ENCODE results near the gene PLAC1. TPM values are rescaled to one million over a fixed set of nuclear protein-coding genes. Genes with fewer than 3 reads are reported as not detected.

The PLAC1 gene
- total RNA-seq, 1 experiment from 2014 or later = 0.34 TPM

DNA sequence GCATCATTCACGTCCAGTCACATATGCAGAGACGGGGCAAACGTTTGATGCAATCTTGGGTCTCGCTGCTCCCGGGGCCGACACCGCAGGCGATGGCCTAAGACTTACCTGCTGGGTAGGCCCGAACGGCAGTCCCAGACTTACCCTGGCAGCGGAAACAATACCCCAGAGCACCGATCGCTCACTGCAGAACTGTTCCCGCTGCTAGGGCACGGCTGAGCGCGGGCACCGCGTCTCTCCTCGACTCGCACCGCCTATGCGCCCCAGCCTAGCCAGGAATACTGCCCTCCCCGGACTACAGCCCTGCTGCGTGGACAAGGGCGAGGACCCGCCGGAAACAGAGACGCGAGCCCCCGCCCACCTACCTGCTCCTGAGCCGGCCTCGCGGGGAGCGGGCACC, 112.1 kb downstream of the PLAC1 start:
- no peak overlapping the region for H3K27ac ChIP-seq (ENCODE audit: low read depth, low read length)
- peaks cover 4 to 27% of the 10 kb centered on the region in 2 experiments; a peak in 3 of 4 replicates for H3K4me1 ChIP-seq (ENCODE audit: control insufficient read depth in 1 of 2, insufficient read depth in 2 of 2, low read length in 2 of 2)
- H3K9me2 ChIP-seq (ENCODE audit: insufficient read depth) = no peaks in the 10 kb centered on the region
- RAD21 ChIA-PET (ENCODE audit: low non-redundant PET in 1 of 2, low total read pairs in 2 of 2, uncharacterized antibody in 2 of 2, unreplicated experiment in 2 of 2) = no interaction called here
- no peak overlapping the region for H3K4me2 ChIP-seq (ENCODE audit: low read length)
- TF ChIP-seq EZH2phosphoT487 (IDR thresholded peaks at IDR 0.05; ENCODE audit: borderline replicate concordance) (no peak), ZBTB33 (IDR thresholded peaks at IDR 0.05; ENCODE audit: extremely low read depth, insufficient replicate concordance, low read length) (no peak), SP1 (IDR thresholded peaks at IDR 0.05; ENCODE audit: low read depth) (no peak), ZNF274 (IDR thresholded peaks at IDR 0.05; ENCODE audit: low read depth, low read length) (no peak), CBX3 (IDR thresholded peaks at IDR 0.05; ENCODE audit: low read depth) (no peak), ELF1 (IDR thresholded peaks at IDR 0.05; ENCODE audit: borderline replicate concordance, low read depth) (no peak), CEBPB (IDR thresholded peaks at IDR 0.05; ENCODE audit: low read depth) (no peak), EGR1 (IDR thresholded peaks at IDR 0.05; ENCODE audit: low read depth) (no peak), JUND (IDR thresholded peaks at IDR 0.05) (no peak), YY1 (IDR thresholded peaks at IDR 0.05; ENCODE audit: extremely low read depth, insufficient replicate concordance, low read depth, low read length) (no peak), EZH2 (IDR thresholded peaks at IDR 0.05) (no peak), RAD21 (IDR thresholded peaks at IDR 0.05; ENCODE audit: low read depth) (no peak), ATF3 (IDR thresholded peaks at IDR 0.05) (no peak), TCF7L2 (IDR thresholded peaks at IDR 0.05; ENCODE audit: borderline replicate concordance, extremely low read depth, insufficient read depth, insufficient read length) (no peak), SRF (IDR thresholded peaks at IDR 0.05; ENCODE audit: low read depth) (no peak), FOSL1 (IDR thresholded peaks at IDR 0.05; ENCODE audit: low read depth) (no peak), POLR2AphosphoS5 (IDR thresholded peaks at IDR 0.05; ENCODE audit: low read depth, low read length) (no peak), POLR2A (IDR thresholded peaks at IDR 0.05; ENCODE audit: borderline replicate concordance, extremely low read depth, insufficient read depth, insufficient read length) (no peak)
- TF ChIP-seq, protein P1, sequence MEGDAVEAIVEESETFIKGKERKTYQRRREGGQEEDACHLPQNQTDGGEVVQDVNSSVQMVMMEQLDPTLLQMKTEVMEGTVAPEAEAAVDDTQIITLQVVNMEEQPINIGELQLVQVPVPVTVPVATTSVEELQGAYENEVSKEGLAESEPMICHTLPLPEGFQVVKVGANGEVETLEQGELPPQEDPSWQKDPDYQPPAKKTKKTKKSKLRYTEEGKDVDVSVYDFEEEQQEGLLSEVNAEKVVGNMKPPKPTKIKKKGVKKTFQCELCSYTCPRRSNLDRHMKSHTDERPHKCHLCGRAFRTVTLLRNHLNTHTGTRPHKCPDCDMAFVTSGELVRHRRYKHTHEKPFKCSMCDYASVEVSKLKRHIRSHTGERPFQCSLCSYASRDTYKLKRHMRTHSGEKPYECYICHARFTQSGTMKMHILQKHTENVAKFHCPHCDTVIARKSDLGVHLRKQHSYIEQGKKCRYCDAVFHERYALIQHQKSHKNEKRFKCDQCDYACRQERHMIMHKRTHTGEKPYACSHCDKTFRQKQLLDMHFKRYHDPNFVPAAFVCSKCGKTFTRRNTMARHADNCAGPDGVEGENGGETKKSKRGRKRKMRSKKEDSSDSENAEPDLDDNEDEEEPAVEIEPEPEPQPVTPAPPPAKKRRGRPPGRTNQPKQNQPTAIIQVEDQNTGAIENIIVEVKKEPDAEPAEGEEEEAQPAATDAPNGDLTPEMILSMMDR (IDR thresholded peaks at IDR 0.05 in 2 of 3, conservative IDR thresholded peaks at IDR 0.05 in 1 of 3; ENCODE audit: borderline replicate concordance in 1 of 3, insufficient read depth in 1 of 3, low read depth in 2 of 3, low read length in 2 of 3) = no peak
- TF ChIP-seq, protein P2, sequence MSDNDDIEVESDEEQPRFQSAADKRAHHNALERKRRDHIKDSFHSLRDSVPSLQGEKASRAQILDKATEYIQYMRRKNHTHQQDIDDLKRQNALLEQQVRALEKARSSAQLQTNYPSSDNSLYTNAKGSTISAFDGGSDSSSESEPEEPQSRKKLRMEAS (IDR thresholded peaks at IDR 0.05) = no peak
- H4K20me1 ChIP-seq (ENCODE audit: insufficient read depth) = no peaks in the 10 kb centered on the region
- 0 out of 2 replicates have a peak, but pooled peaks cover 10% of the 10 kb centered on the region for H3K27me3 ChIP-seq (ENCODE audit: insufficient read depth, low read length)
- POLR2A ChIA-PET = no interaction called here
- intact Hi-C loops (cut with micrococcal nuclease) = no loop called here
- H2AFZ ChIP-seq (ENCODE audit: low read depth, low read length, poor library complexity, severe bottlenecking) = no peak overlapping the region
- DNase-seq (ENCODE audit: low read depth, low spot score) (no peak), ATAC-seq (no peak)
- CTCF ChIA-PET = no interaction called here
- H3K79me2 ChIP-seq (ENCODE audit: insufficient read depth, low read length) = no peaks in the 10 kb centered on the region
- no peaks in the 10 kb centered on the region for H3K36me3 ChIP-seq (ENCODE audit: control insufficient read depth in 1 of 2, insufficient read depth in 2 of 2, low read length in 2 of 2)
- no peak overlapping the region for H3K4me3 ChIP-seq (replicated peaks in 1 of 2; ENCODE audit: low read depth in 1 of 2, low read length in 2 of 2)
- no peak overlapping the region for H3K9ac ChIP-seq (ENCODE audit: low read length)
- BruUV-seq (replicated peaks) = no TSS peak
- H3K9me3 ChIP-seq (ENCODE audit: control insufficient read depth in 1 of 2, insufficient read depth in 1 of 2, low read depth in 1 of 2, low read length in 2 of 2) = no peaks in the 10 kb centered on the region
